ENCODE results near the gene DLG5. TPM values are rescaled to one million over a fixed set of nuclear protein-coding genes. Genes with fewer than 3 reads are reported as not detected.

DLG5 gene
- total and polyA plus RNA-seq, 9 of the 15 experiments (the other 6 are each of a cell fraction or from before 2014, with no cell fraction given): 1.4 to 26.8 (median 11.2) TPM

GRCh38 chr10:77909749-77910375 lies 16.7 kb downstream of the DLG5 start (continued):
- no peak for TF ChIP-seq NR0B1 (IDR thresholded peaks at IDR 0.05; ENCODE audit: partially characterized antibody)
- no peak for TF ChIP-seq ELK1 (CRISPR knock-in tag; IDR thresholded peaks at IDR 0.05)
- TF ChIP-seq ZNF76 (CRISPR knock-in tag; IDR thresholded peaks at IDR 0.05; ENCODE audit: borderline replicate concordance): 0 out of 2 replicates have a peak, but pooled peaks have one; percentile 74
- TF ChIP-seq MLX (CRISPR knock-in tag; conservative IDR thresholded peaks at IDR 0.05): no peak; a peak in 1 of 4 replicates
- TF ChIP-seq TEAD1 (CRISPR knock-in tag; IDR thresholded peaks at IDR 0.05): no peak
- TF ChIP-seq BHLHE40 (IDR thresholded peaks at IDR 0.05; ENCODE audit: low read length): peak; percentile 38; the same call in 1 of the 2 replicates
- peak; percentile 30; the same call in 1 of the 2 replicates for TF ChIP-seq PHF8 (IDR thresholded peaks at IDR 0.05; ENCODE audit: borderline replicate concordance, low read length)
- peak; percentile 38 for TF ChIP-seq MEIS2 (IDR thresholded peaks at IDR 0.05; ENCODE audit: partially characterized antibody)
- TF ChIP-seq ZNF57 (CRISPR knock-in tag; IDR thresholded peaks at IDR 0.05): no peak
- no peak for TF ChIP-seq MEF2A (IDR thresholded peaks at IDR 0.05; ENCODE audit: control insufficient read depth, low read depth, low read length)
- no peak for TF ChIP-seq ZNF24 (IDR thresholded peaks at IDR 0.05)
- TF ChIP-seq LCOR (CRISPR knock-in tag; IDR thresholded peaks at IDR 0.05): 0 out of 2 replicates have a peak, but pooled peaks have one; percentile 31
- TF ChIP-seq ZBED1 (IDR thresholded peaks at IDR 0.05): 0 out of 2 replicates have a peak, but pooled peaks have one; percentile 39
- peak; percentile 65 for TF ChIP-seq NCOR1 (IDR thresholded peaks at IDR 0.05)
- no peak for TF ChIP-seq ZNF609 (CRISPR knock-in tag; IDR thresholded peaks at IDR 0.05; ENCODE audit: borderline replicate concordance)
- 0 out of 2 replicates have a peak, but pooled peaks have one; percentile 22 for TF ChIP-seq NFXL1 (CRISPR knock-in tag; IDR thresholded peaks at IDR 0.05)
- TF ChIP-seq KLF1 (tag; IDR thresholded peaks at IDR 0.05): peak; percentile 45; the same call in 1 of the 2 replicates
- TF ChIP-seq SNIP1 (IDR thresholded peaks at IDR 0.05; ENCODE audit: low read depth): no peak
- no peak for TF ChIP-seq ZNF253 (CRISPR knock-in tag; conservative IDR thresholded peaks at IDR 0.05)
- peak; percentile 55; the same call in 1 of the 2 replicates for TF ChIP-seq PYGO2 (tag; IDR thresholded peaks at IDR 0.05)
- TF ChIP-seq FOXJ2 (tag; IDR thresholded peaks at IDR 0.05): peak; percentile 89
